Mucosa of gallbladder (tissue), 1 donor: ENCODE results near the gene KIAA1671. TPM values are rescaled to one million over a fixed set of nuclear protein-coding genes. Genes with fewer than 3 reads are reported as not detected.
A peak's percentile ranks its signal among the peaks of the same experiment; 100 is the strongest.

Experiments
- DNase-seq: peaks from one replicate; pipeline ENCODE4 v3.0.0-alpha.2; 2020; ENCODE audit warnings: low spot score
- total RNA-seq: library from RNA; stranded (reverse); gene quantifications from one replicate; pipeline ENCODE4 v1.2.1, GENCODE V29; 2021
- donor health status: DM: no; HTN: no; CAD: no.

KIAA1671 gene
- total RNA-seq, 1 donor from 2014 or later, result 85.5 TPM

- DNase-seq, result no peak
Measured at GRCh38 chr22:25039754-25040153, 87.2 kb downstream of the KIAA1671 start.

GRCh38 chr22:25045159-25045558 is 92.6 kb downstream of the KIAA1671 start:
- DNase-seq, result no peak

GRCh38 chr22:25048071-25048470 is 95.6 kb downstream of the KIAA1671 start:
- DNase-seq, result no peak

- DNase-seq, result peak; percentile 68
Measured at GRCh38 chr22:25048659-25049647, 96.4 kb downstream of the KIAA1671 start.

GRCh38 chr22:25049770-25050169 is 97.3 kb downstream of the KIAA1671 start:
- DNase-seq, result no peak

- DNase-seq, result no peak
Measured at GRCh38 chr22:25050566-25050965, 98.0 kb downstream of the KIAA1671 start.

- no peak for DNase-seq
Measured at GRCh38 chr22:25051073-25051472, 98.6 kb downstream of the KIAA1671 start.

GRCh38 chr22:25051983-25052710 is 99.6 kb downstream of the KIAA1671 start:
- no peak for DNase-seq

- DNase-seq, result no peak
Measured at GRCh38 chr22:25053153-25053805, 100.8 kb downstream of the KIAA1671 start.

- no peak for DNase-seq
Measured at GRCh38 chr22:25054943-25055511, 102.5 kb downstream of the KIAA1671 start.

GRCh38 chr22:25057013-25057881 is 104.7 kb downstream of the KIAA1671 start:
- DNase-seq, result peak; percentile 66

GRCh38 chr22:25059438-25059837 is 106.9 kb downstream of the KIAA1671 start:
- DNase-seq, result no peak

GRCh38 chr22:25060522-25061071 is 108.1 kb downstream of the KIAA1671 start:
- DNase-seq, result no peak

GRCh38 chr22:25061134-25061533 is 108.6 kb downstream of the KIAA1671 start:
- DNase-seq, result no peak

GRCh38 chr22:25061605-25062376 is 109.3 kb downstream of the KIAA1671 start:
- no peak for DNase-seq

GRCh38 chr22:25062386-25063085 is 110.0 kb downstream of the KIAA1671 start:
- DNase-seq, result no peak

- peak; percentile 38 for DNase-seq
Measured at GRCh38 chr22:25064894-25065560, 112.5 kb downstream of the KIAA1671 start.

- no peak for DNase-seq
Measured at GRCh38 chr22:25066861-25067435, 114.4 kb downstream of the KIAA1671 start.
